Dermis blood vessel endothelial cell (primary cell): ENCODE measurements around the gene PLAC9. TPM values are rescaled to one million over a fixed set of nuclear protein-coding genes. Genes with fewer than 3 reads are reported as not detected.
A peak's percentile ranks its signal among the peaks of the same experiment; 100 is the strongest.

Source experiments
- DNase-seq: peaks from one replicate; pipeline ENCODE4 v3.0.0; 2010
- total RNA-seq: library from RNA; depleted of rRNA; stranded (reverse); fragments of >200 nt; gene quantifications from 2 replicates; pipeline ENCODE4 v1.2.3, GENCODE V29; 2014

The PLAC9 gene
- total RNA-seq, 1 donor from 2014 or later, result 0.68 TPM

GRCh38 chr10:80186364-80187012 is 54.0 kb downstream of the PLAC9 start:
- DNase-seq, result peak; percentile 30

DNA sequence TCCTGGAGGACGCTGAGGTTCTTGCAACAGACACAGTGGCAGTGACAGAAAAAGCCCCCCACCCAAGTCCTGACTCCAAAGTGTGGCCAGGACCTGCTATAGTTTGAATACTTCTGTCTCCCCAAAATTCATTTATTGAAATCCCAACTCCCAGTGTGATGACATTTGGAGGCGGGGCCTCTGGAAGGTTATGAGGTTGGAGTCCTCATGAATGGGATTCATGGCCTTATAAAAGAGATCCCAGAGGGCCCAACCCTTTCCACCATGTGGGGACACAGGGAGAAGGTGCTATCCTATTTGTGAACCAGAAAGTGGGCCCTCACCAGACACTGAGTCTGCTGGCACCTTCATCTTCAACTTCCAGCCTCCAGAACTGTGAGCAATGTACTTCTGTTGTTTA is 54.5 kb downstream of the PLAC9 start:
- no peak for DNase-seq

DNA sequence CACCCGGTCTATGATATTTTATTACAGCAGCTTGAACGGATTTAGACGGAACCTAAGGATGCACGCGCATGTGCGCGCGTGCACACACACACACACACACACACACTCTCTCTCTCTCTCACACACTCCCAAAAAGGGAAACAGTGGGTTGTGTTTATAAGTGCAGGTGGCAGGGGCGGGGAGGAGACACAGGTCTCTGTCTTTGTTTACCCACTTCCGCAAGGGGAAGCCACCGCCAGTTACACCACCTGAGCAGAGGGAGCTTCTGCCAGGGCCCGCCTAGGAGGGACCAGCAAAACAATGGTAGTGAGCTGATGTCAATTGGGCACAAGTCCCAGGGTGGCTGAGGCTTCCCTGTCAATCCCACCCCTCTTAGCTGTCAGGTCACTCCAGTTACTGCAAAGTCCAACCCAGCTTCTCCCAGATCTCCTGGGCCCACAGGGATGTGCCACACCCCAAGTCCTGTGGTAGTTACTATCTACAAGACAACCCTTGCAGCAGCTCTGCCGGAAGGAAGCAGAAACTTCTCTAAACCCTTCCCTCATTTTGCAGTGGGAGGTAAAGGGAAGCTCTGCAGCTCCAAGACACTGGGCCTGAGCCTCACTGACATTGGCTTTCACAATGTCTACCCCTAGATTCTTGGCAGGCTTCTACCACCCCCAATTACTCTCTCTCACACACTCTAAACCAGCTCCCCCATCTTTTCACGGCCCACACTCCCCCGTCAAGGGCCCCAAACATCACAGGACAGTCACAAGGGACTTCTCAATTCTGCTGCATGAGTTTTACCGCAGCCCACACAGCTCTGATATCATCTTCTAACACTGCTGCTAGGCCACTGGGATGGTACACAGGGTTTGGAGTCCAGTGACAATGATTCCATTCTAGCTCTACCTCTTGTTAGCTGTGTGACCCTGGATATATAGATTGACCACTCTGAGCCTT is 55.2 kb downstream of the PLAC9 start:
- no peak for DNase-seq

DNA sequence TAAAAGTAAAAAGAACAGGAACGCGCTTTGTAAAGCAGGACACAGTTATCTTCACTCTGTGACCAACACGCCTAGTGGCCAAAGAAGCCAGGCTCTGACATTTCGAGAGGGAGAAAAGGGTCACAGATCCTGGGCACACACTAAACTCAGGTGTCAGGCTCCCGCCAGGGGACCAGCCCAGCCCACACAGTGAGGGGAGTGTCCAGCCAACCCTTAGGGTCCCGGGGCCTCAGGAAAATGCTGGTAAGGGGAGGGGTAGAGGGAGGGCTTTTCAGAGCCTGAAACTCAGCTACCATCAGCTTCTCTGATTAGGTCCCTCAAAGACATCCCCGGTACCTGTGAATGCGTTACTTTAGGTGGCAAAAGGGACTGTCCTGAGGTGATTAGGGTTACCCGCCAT is 56.2 kb downstream of the PLAC9 start:
- no peak for DNase-seq

DNA sequence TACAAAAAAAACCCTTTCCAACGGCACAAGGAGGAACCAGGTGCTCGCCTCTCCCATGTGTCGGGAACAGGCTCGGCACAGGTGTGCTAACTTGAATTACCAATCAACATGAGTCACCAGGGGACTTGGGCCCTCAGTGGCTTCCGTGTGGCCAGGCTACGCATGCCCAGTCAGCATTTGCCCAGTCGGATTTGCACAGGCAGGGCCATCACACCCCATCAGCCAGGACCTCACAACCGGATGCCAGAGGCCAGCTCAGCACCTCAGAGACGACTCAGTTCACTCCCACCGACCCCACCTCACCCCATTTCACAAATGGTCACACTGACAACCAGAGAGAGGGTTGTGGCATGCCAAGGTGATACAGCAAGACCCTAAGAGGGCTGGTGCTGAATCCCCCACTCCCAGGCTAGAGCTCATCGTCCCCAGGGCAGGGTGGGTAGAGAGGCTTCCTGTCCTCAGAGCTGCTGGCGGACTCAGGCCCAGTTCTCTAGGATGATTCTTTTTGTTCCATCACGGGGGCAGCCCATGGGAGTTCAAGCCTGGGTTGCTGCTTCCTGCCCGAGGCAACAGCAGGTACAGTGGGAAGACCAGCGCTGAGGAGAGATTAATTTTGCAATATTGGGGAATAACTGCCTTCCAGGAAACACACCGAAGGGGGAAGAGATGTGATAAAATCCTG is 59.2 kb downstream of the PLAC9 start:
- no peak for DNase-seq

- DNase-seq, result no peak
Observed at GRCh38 chr10:80192553-80192952, 60.0 kb downstream of the PLAC9 start.

DNA sequence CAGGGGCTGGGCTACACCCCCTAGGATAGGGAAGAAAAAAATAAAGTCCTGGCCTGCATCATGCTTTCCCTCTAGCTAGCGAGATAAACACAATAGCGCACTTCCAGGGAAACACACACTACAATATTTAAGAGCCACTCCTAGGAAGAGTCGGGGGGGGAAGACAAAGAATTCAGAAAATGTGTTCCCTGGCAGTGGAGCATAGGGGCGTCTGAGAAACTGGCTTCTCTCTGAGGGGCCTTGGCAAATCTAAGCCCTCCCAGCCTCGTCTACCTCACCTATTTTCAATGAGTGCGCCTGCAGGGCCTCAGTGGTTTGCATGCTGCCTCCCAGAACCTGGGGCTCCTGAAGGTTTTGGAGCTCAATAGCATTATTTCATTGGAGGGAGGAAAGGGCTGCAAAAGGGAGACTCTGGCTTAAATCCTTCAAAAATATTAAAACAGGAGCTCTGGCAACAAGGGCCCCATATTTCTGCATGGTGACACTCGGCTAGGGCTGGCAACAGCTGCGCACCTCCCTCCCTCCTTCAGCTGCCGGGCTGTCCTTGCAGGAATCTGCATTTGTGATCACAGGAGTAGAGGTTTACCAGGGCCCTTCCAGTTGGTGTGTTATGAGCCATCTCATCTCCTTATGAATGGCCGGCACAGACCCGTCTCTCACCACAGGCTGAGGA is 62.0 kb downstream of the PLAC9 start:
- DNase-seq, result no peak

Other genes starting within 250 kb of the PLAC9 start
- not detected in 2 replicates for gene SFTPD, start 183.6 kb upstream of the PLAC9 start, total RNA-seq
- gene TMEM254, start 54.1 kb upstream of the PLAC9 start, total RNA-seq, result 4.9 and 7.3 TPM in 2 replicates
- gene ANXA11, start 72.8 kb downstream of the PLAC9 start, total RNA-seq, result 33.7 and 54.9 TPM in 2 replicates
- gene MAT1A, start 156.9 kb downstream of the PLAC9 start, total RNA-seq, result not detected in 2 replicates
- gene DYDC1, start 224.0 kb downstream of the PLAC9 start, total RNA-seq, result not detected in 2 replicates
- not detected in 2 replicates for gene DYDC2, start 224.1 kb downstream of the PLAC9 start, total RNA-seq